Stomach (tissue), 4 donors: ENCODE measurements around the gene USP17L18.
"Not testable (repeated sequence)": the region's sequence is repeated elsewhere in the genome, so short reads cannot be mapped to it uniquely, and the experiment has no call there.

Experiments
- EP300 ChIP-seq: sonication (generic); formaldehyde crosslinking; IDR thresholded peaks from one replicate; pipeline ENCODE4 v1.6.1; 2017; ENCODE audit warnings: antibody characterized with exemption
- POLR2AphosphoS5 ChIP-seq, 3 donors: sonication (generic); formaldehyde crosslinking; IDR thresholded peaks; one replicate each; pipeline ENCODE4 v1.6.1; 2016; ENCODE audit warnings: antibody characterized with exemption in 3 of 3
- TF ChIP-seq, protein P1 (sequence below), 7 experiments: fragments of 450-650 bp in 4 of 7; fragments of 200-600 bp in 3 of 7; sonication (generic) in 3 of 7; IDR thresholded peaks; one replicate each; pipeline ENCODE4 v1.5.1; 2016 to 2019; ENCODE audit warnings: antibody characterized with exemption in 7 of 7, control low read depth in 2 of 7, mild to moderate bottlenecking in 1 of 7

DNA sequence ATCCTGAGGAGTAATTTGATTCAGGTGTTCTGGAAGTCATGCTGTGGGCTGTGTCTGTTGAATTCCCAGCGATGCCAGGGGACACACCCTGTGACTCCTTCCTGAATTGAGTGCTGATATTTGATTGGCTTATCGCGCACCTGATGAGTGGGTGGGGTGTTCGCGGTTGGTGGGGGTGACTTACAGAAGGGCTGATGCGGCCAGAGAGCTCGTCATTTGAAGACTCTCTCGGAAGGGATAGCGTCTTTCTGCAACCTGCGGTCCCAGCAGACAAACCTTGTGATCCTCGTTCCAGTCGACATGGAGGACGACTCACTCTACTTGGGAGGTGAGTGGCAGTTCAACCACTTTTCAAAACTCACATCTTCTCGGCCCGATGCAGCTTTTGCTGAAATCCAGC, 14.3 kb upstream of the USP17L18 start, which contains the start of gene USP17L15:
- TF ChIP-seq POLR2AphosphoS5 (IDR thresholded peaks at IDR 0.05); EP300: not testable (repeated sequence)
- TF ChIP-seq, protein P1, sequence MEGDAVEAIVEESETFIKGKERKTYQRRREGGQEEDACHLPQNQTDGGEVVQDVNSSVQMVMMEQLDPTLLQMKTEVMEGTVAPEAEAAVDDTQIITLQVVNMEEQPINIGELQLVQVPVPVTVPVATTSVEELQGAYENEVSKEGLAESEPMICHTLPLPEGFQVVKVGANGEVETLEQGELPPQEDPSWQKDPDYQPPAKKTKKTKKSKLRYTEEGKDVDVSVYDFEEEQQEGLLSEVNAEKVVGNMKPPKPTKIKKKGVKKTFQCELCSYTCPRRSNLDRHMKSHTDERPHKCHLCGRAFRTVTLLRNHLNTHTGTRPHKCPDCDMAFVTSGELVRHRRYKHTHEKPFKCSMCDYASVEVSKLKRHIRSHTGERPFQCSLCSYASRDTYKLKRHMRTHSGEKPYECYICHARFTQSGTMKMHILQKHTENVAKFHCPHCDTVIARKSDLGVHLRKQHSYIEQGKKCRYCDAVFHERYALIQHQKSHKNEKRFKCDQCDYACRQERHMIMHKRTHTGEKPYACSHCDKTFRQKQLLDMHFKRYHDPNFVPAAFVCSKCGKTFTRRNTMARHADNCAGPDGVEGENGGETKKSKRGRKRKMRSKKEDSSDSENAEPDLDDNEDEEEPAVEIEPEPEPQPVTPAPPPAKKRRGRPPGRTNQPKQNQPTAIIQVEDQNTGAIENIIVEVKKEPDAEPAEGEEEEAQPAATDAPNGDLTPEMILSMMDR (IDR thresholded peaks at IDR 0.05) = not testable (repeated sequence)
